HG03039 (cell line): ENCODE data around the gene SEMA6A.

Experiments used
- ATAC-seq: cut with Tn5 transposase; IDR thresholded peaks from one replicate; pipeline ENCODE4 v1.9.1; 2021; ENCODE audit warnings: mild to moderate bottlenecking, moderate library complexity; ENCODE audit not compliant: unreplicated experiment

The SEMA6A gene

GRCh38 chr5:116577064-116577788 is 2.6 kb upstream of the SEMA6A start:
- ATAC-seq: peak; percentile 71

GRCh38 chr5:116576053-116576713 is 1.6 kb upstream of the SEMA6A start:
- ATAC-seq: peak; percentile 38

- no peak for ATAC-seq
Observed at GRCh38 chr5:116575326-116576052, 866 bp upstream of the SEMA6A start.

GRCh38 chr5:116573702-116574366 is 789 bp downstream of the SEMA6A start:
- no peak for ATAC-seq

- ATAC-seq: no peak
Observed at GRCh38 chr5:116573279-116573701, 1.3 kb downstream of the SEMA6A start.

- no peak for ATAC-seq
Observed at GRCh38 chr5:116572350-116573278, 2.0 kb downstream of the SEMA6A start.

- ATAC-seq: no peak
Observed at GRCh38 chr5:116571568-116572349, 2.9 kb downstream of the SEMA6A start.

GRCh38 chr5:116569999-116570398 is 4.6 kb downstream of the SEMA6A start:
- ATAC-seq: no peak

- ATAC-seq: no peak
Observed at GRCh38 chr5:116567106-116567505, 7.5 kb downstream of the SEMA6A start.

- no peak for ATAC-seq
Observed at GRCh38 chr5:116566251-116566650, 8.4 kb downstream of the SEMA6A start.

- ATAC-seq: no peak
Observed at GRCh38 chr5:116564756-116565490, 9.7 kb downstream of the SEMA6A start.

- ATAC-seq: no peak
Observed at GRCh38 chr5:116564312-116564711, 10.3 kb downstream of the SEMA6A start.

- ATAC-seq: no peak
Observed at GRCh38 chr5:116563736-116564308, 10.8 kb downstream of the SEMA6A start.

- no peak for ATAC-seq
Observed at GRCh38 chr5:116562669-116563068, 12.0 kb downstream of the SEMA6A start.

GRCh38 chr5:116561658-116562057 is 13.0 kb downstream of the SEMA6A start:
- no peak for ATAC-seq

- ATAC-seq: no peak
Observed at GRCh38 chr5:116559673-116560164, 14.9 kb downstream of the SEMA6A start.

GRCh38 chr5:116559239-116559638 is 15.4 kb downstream of the SEMA6A start:
- no peak for ATAC-seq

GRCh38 chr5:116557669-116558271 is 16.9 kb downstream of the SEMA6A start:
- ATAC-seq: no peak
